Measurements from ENCODE around the gene EPG5.
"Not testable (repeated sequence)": the region's sequence is repeated elsewhere in the genome, so short reads cannot be mapped to it uniquely, and the experiment has no call there.

Gene EPG5

GRCh38 chr18:45978084-45978483, 11.0 kb upstream of the EPG5 start:
- no peak for DNase-seq (ENCODE audit: low read depth)

GRCh38 chr18:45976974-45977373, 9.8 kb upstream of the EPG5 start:
- no peak for DNase-seq (ENCODE audit: low read depth)

GRCh38 chr18:45976566-45976965, 9.4 kb upstream of the EPG5 start:
- DNase-seq (ENCODE audit: low read depth) = no peak

- DNase-seq (ENCODE audit: low read depth) = peak; percentile 49
Observed at GRCh38 chr18:45974088-45974536, 7.0 kb upstream of the EPG5 start.

GRCh38 chr18:45964913-45965312, 2.2 kb downstream of the EPG5 start:
- DNase-seq (ENCODE audit: low read depth) = not testable (repeated sequence)

- no peak for DNase-seq (ENCODE audit: low read depth)
Observed at GRCh38 chr18:45962866-45963265, 4.3 kb downstream of the EPG5 start.

GRCh38 chr18:45962461-45962860, 4.7 kb downstream of the EPG5 start:
- DNase-seq (ENCODE audit: low read depth) = peak; percentile 29

GRCh38 chr18:45959484-45959883, 7.6 kb downstream of the EPG5 start:
- DNase-seq (ENCODE audit: low read depth) = not testable (repeated sequence)

GRCh38 chr18:45958730-45959129, 8.4 kb downstream of the EPG5 start:
- no peak for DNase-seq (ENCODE audit: low read depth)

- DNase-seq (ENCODE audit: low read depth) = no peak
Observed at GRCh38 chr18:45958027-45958426, 9.1 kb downstream of the EPG5 start.

- no peak for DNase-seq (ENCODE audit: low read depth)
Observed at GRCh38 chr18:45957100-45957499, 10.0 kb downstream of the EPG5 start.

- no peak for DNase-seq (ENCODE audit: low read depth)
Observed at GRCh38 chr18:45954070-45954934, 12.8 kb downstream of the EPG5 start.

GRCh38 chr18:45951016-45951714, 16.0 kb downstream of the EPG5 start:
- no peak for DNase-seq (ENCODE audit: low read depth)

- no peak for DNase-seq (ENCODE audit: low read depth)
Observed at GRCh38 chr18:45945669-45946068, 21.5 kb downstream of the EPG5 start.

GRCh38 chr18:45940724-45941123, 26.4 kb downstream of the EPG5 start:
- no peak for DNase-seq (ENCODE audit: low read depth)

- DNase-seq (ENCODE audit: low read depth) = no peak
Observed at GRCh38 chr18:45939236-45939635, 27.9 kb downstream of the EPG5 start.

GRCh38 chr18:45938488-45938935, 28.6 kb downstream of the EPG5 start:
- no peak for DNase-seq (ENCODE audit: low read depth)

GRCh38 chr18:45935591-45936335, 31.4 kb downstream of the EPG5 start:
- DNase-seq (ENCODE audit: low read depth) = no peak

GRCh38 chr18:45932708-45933107, 34.4 kb downstream of the EPG5 start:
- no peak for DNase-seq (ENCODE audit: low read depth)

- no peak for DNase-seq (ENCODE audit: low read depth)
Observed at GRCh38 chr18:45930963-45931362, 36.2 kb downstream of the EPG5 start.

GRCh38 chr18:45926691-45927090, 40.4 kb downstream of the EPG5 start:
- no peak for DNase-seq (ENCODE audit: low read depth)

GRCh38 chr18:45926085-45926484, 41.0 kb downstream of the EPG5 start:
- no peak for DNase-seq (ENCODE audit: low read depth)

GRCh38 chr18:45923138-45923537, 44.0 kb downstream of the EPG5 start:
- DNase-seq (ENCODE audit: low read depth) = no peak

All from stimulated activated CD8-positive, alpha-beta memory T cell treated with anti-CD3 and anti-CD28 coated beads, Interleukin-12 subunit alpha, Interleukin-12 subunit beta, amount 100 ng/mL, for 1 hour (primary cell).